ENCODE data around the gene IL5RA. TPM values are rescaled to one million over a fixed set of nuclear protein-coding genes. Genes with fewer than 3 reads are reported as not detected.
A peak's percentile ranks its signal among the peaks of the same experiment; 100 is the strongest.

IL5RA gene
- polyA plus RNA-seq, 1 of the 3 experiments (the other 2 are of a cell fraction) = not detected

- Histone ChIP-seq H3K4me3 (ENCODE audit: low read depth in 2 of 2, low read length in 1 of 2) (peak overlapping the region; percentile 92), H3K9ac (peak overlapping the region; percentile 97), H3K4me1 (ENCODE audit: control insufficient read depth in 1 of 2, insufficient read depth in 2 of 2, low read depth in 1 of 2, low read length in 1 of 2) (peaks cover 0 to 8% of the 10 kb centered on the region in 2 experiments; a peak in 2 of 4 replicates), H2AFZ (ENCODE audit: low read depth) (peak overlapping the region; percentile 99), H3K36me3 (replicated peaks in 1 of 2; ENCODE audit: control insufficient read depth in 1 of 2, insufficient read depth in 2 of 2, low read length in 1 of 2) (peaks cover 16 to 23% of the 10 kb centered on the region in 2 experiments), H3K79me2 (ENCODE audit: insufficient read depth) (peaks cover 41% of the 10 kb centered on the region), H3K4me2 (peak overlapping the region; percentile 93), H3K27ac (ENCODE audit: low read depth in 2 of 2, low read length in 1 of 2) (peak overlapping the region; percentile 90 to 92), H3F3A (replicated peaks; ENCODE audit: insufficient read depth) (peaks cover 4% of the 10 kb centered on the region), H3K27me3 (ENCODE audit: insufficient read depth) (no peaks in the 10 kb centered on the region), H3K9me2 (no peaks in the 10 kb centered on the region), H4K20me1 (ENCODE audit: insufficient read depth) (no peaks in the 10 kb centered on the region), H3K9me3 (no peaks in the 10 kb centered on the region)
- ChIA-PET POLR2A (no interaction called here), CTCF (no interaction called here)
- 90% methylated on average over 24 of the region's 24 CpGs for WGBS (ENCODE audit: low lambda C conversion rate)
- DNase-seq = no peak
- TF ChIP-seq USF2 (IDR thresholded peaks at IDR 0.05; ENCODE audit: borderline replicate concordance, low read depth, low read length) (no peak), ELF1 (IDR thresholded peaks at IDR 0.05) (no peak), RAD21 (IDR thresholded peaks at IDR 0.05; ENCODE audit: low read length) (no peak), FOXM1 (IDR thresholded peaks at IDR 0.05; ENCODE audit: low read depth) (no peak), NRF1 (IDR thresholded peaks at IDR 0.05; ENCODE audit: low read depth, low read length) (no peak), SMC3 (IDR thresholded peaks at IDR 0.05; ENCODE audit: low read depth, low read length) (no peak), USF1 (IDR thresholded peaks at IDR 0.05; ENCODE audit: borderline replicate concordance, low read depth) (no peak), RCOR1 (IDR thresholded peaks at IDR 0.05; ENCODE audit: low read length) (no peak), TAF1 (IDR thresholded peaks at IDR 0.05; ENCODE audit: borderline replicate concordance, low read depth, low read length) (no peak), MEF2A (IDR thresholded peaks at IDR 0.05; ENCODE audit: borderline replicate concordance, low read depth) (no peak), JUND (IDR thresholded peaks at IDR 0.05) (no peak)
- TF ChIP-seq, protein P1, sequence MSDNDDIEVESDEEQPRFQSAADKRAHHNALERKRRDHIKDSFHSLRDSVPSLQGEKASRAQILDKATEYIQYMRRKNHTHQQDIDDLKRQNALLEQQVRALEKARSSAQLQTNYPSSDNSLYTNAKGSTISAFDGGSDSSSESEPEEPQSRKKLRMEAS (IDR thresholded peaks at IDR 0.05; ENCODE audit: low read depth) = no peak
Observed at GRCh38 chr3:3125977-3126376, 15.8 kb upstream of the IL5RA start.

DNA sequence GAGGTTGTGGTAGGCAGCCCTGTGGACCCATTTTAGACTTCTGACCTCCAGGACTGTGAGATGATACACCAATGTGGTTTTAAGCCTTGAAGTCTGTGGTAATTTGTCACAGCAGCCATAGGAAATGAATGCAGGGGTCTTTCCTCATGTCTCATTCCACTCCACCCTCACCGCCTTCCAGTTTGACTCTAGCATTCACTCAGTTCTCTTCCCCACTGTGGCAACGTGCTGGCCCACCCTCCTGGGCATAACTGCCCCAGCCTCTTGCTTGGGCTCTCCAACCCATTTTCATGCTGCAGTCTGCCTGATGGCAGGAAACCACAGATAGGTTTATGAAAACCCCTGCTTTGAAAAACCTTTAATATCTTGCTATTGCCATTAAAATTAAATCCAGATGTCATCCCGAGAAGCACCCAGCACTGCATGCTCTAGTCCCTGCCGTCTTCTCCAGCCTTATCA, 9.2 kb upstream of the IL5RA start:
- no peak overlapping the region for H2AFZ ChIP-seq (ENCODE audit: low read depth)
- no peaks in the 10 kb centered on the region for H4K20me1 ChIP-seq (ENCODE audit: insufficient read depth)
- DNase-seq = peak; percentile 40
- H3K4me1 ChIP-seq (ENCODE audit: control insufficient read depth in 1 of 2, insufficient read depth in 2 of 2, low read depth in 1 of 2, low read length in 1 of 2) = peaks cover 0 to 6% of the 10 kb centered on the region in 2 experiments; a peak in 1 of 4 replicates
- ChIA-PET CTCF (no interaction called here), POLR2A (no interaction called here)
- H3K27ac ChIP-seq (ENCODE audit: low read depth in 2 of 2, low read length in 1 of 2) = no peak overlapping the region
- TF ChIP-seq TCF12 (IDR thresholded peaks at IDR 0.05) (peak; percentile 41; the same call in 1 of the 2 replicates), NFIC (IDR thresholded peaks at IDR 0.05; ENCODE audit: borderline replicate concordance) (no peak)
- H3K9ac ChIP-seq = no peak overlapping the region
- H3K27me3 ChIP-seq (ENCODE audit: insufficient read depth) = no peaks in the 10 kb centered on the region
- H3K4me3 ChIP-seq (ENCODE audit: low read depth in 2 of 2, low read length in 1 of 2) = no peak overlapping the region
- 28% methylated on average over 4 of the region's 4 CpGs for WGBS (ENCODE audit: low lambda C conversion rate)
- H3K36me3 ChIP-seq (replicated peaks in 1 of 2; ENCODE audit: control insufficient read depth in 1 of 2, insufficient read depth in 2 of 2, low read length in 1 of 2) = no peaks in the 10 kb centered on the region
- no peaks in the 10 kb centered on the region for H3F3A ChIP-seq (replicated peaks; ENCODE audit: insufficient read depth)
- no peak overlapping the region for H3K4me2 ChIP-seq
- H3K9me2 ChIP-seq = no peaks in the 10 kb centered on the region
- no peaks in the 10 kb centered on the region for H3K9me3 ChIP-seq
- no peaks in the 10 kb centered on the region for H3K79me2 ChIP-seq (ENCODE audit: insufficient read depth)
